HG03354 (cell line): Measurements from ENCODE around the gene SELENOM.

ENCODE experiments used
- ATAC-seq: cut with Tn5 transposase; IDR thresholded peaks from one replicate; pipeline ENCODE4 v1.9.1; 2021; ENCODE audit warnings: mild to moderate bottlenecking; ENCODE audit not compliant: unreplicated experiment, poor library complexity, severe bottlenecking

The SELENOM gene

DNA sequence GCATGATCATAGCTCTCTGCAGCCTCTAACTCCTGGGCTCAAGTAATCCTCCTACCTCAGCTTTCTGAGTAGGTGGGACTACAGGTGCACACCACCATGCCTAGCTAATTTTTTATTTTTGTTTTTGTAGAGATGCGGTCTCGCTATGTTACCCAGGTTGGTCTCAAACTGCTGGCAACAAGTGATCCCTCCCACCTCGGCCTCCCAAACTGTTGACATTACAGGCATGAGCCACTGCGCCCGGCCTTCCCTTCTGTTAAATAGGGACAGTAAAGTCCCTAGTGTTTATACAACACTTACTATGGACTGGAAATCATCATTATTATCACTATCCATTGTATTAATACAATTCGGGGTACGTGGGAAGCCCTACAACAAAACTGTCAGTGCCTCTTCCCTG, 12.6 kb downstream of the SELENOM start:
- no peak for ATAC-seq

DNA sequence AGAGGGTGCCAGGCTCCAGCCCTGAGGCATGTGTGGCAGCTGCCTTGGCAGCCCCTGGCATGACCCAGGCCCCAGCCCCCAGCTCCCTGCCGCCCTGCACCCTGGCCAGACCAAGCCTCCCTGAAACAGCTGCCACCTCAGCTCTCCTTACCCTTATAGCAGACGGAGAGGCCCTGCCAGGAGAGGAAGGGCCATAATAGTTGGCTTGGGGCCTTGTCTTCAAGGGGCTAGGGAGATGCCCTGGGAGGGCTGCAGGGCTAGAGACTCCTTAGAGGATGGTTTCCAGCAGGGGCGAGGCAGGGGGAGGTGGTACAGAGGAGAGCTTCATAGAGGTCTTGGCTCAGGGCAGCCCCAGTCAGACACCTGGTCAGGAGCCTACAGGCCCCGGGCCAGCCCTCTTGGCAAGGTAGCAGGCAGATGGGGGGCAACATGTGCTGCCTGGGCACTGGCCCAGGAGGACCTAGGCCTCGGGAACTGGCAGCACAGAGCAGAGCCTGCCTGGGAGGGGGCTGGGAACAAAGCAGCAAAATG, 13.3 kb downstream of the SELENOM start:
- no peak for ATAC-seq

DNA sequence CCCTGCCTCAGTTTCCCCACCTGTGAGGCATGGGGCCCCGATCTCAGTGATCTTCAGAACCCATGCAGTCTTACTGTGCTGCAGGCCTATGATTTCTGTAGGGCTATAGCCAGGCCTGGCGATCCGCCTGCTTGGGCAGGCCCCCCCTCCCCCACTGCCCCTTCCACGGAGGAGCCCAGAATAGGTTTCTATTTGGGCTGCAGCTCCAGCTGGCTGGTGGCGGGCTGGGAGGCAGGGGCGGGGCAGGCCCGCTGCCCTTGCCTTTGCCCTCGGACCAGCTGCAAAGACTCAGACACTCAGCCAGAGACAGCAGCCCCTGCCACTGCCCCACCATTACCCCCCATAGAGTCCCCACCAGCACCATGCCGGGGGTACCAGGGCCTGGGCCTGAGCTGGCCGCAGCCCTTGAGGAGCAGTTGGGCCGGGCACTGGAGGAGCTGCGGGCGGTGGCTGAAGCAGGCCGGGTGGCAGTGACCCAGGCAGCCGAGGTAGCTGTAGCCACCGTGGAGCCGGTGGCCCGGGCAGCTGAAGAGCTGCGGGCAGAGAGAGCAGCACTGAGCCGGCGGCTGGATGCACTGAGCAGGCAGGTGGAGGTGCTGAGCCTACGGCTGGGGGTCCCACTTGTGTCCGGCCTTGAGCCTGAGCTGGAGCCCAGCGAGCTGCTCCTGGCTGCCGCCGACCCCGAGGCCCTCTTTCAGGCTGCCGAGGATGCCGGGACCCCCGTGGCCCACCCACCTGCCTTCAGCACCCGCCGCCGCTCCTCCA, 14.1 kb downstream of the SELENOM start:
- no peak for ATAC-seq

DNA sequence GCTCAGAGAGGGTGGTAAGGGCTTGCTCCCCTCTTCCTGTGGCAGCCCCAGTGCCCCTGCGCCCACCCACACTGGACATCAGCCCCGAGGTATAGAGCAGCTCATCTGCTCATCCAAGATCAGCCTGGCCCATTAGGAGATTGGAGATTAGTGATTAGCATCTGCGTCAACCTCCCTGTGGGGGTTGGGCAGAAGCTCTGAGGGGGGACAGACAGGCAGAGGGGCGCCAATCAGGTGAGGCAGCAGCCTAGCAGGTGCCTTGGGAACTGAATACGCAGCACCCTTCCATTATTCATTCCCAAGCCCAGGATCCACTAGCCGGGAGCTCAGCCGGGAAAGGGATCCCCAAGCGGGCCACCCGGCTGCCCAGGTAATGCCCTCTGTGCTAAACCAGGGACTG, 15.2 kb downstream of the SELENOM start:
- no peak for ATAC-seq

- no peak for ATAC-seq
Observed at GRCh38 chr22:31091106-31091975, 16.0 kb downstream of the SELENOM start.

DNA sequence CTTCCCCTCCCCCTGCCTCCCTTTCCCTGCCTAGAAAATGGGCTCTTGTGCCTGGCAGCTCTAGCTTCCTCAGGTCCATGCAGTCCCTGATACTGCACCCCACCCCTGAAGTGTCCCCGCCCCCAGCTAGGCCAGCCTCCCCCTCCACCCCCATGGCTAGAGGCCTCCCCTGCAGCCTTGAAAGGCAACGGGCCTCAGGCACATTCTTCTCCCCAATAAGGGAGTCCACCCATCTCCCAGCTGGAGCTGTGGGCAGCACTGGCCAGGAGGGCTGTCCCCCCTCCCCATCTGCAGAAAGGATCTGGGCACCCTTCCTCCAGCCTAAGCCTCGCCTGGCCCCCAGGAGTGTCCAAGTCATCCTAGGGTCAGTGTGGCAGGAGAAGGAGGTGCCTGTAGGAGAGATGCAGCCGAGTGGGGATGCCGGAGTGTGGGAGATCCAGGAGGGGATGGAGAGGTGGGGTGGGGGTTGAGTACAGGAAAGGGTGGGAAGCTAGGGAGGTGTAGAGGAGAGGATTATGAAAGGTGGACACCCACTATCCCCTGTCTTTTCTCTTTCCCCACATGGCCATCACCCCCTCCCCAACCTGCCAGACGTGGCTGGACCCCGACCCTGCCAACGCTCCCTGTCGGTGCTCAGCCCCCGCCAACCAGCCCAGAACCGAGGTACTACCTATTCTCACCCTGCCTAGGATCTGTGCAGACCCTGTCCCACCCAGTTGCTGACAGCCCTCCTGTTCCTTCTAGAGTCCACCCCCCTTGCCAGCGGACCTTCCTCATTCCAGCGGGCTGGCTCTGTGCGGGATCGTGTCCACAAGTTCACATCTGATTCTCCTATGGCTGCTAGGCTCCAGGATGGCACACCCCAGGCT, 16.9 kb downstream of the SELENOM start:
- no peak for ATAC-seq

DNA sequence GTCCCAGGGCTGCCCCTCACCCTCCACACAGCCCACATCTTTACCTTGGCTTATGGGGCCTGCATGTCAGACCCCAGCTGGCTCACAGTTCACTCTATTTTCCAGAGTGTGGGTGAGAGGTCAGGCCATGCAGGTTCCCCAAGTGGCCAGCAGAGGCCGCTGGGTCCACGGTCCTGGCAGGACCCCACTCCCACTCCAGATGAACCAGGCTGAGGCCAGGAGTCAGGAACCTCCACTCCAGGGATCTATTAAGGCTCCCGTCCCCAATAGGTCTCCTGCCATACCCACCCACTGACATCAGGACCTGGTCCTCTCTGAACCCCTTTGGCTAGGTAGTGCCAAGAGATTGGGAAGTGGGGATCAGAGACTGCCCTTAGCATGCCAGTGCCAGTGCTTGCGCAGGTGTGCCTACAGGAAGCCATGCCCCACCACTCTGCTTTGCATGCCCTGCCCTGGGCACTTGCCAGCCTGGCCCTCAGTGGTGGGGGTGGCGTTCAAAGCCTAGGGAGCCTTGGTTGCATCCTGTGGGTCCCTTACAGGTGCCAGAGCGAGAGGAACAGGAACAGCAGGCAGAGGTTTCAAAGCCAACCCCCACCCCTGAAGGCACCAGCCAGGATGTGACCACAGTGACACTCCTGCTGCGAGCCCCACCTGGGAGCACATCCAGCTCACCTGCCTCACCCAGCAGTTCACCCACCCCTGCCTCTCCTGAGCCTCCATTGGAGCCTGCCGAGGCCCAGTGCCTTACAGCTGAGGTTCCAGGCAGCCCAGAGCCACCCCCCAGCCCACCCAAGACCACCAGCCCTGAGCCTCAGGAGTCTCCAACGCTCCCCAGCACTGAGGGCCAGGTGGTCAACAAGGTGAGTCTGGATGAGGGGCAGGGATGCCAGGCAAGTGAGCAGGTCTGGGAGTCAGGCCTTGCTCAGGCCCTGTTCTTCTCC, 17.9 kb downstream of the SELENOM start:
- no peak for ATAC-seq

- no peak for ATAC-seq
Observed at GRCh38 chr22:31088233-31088986, 19.0 kb downstream of the SELENOM start.

GRCh38 chr22:31087744-31088215, 19.6 kb downstream of the SELENOM start:
- no peak for ATAC-seq

DNA sequence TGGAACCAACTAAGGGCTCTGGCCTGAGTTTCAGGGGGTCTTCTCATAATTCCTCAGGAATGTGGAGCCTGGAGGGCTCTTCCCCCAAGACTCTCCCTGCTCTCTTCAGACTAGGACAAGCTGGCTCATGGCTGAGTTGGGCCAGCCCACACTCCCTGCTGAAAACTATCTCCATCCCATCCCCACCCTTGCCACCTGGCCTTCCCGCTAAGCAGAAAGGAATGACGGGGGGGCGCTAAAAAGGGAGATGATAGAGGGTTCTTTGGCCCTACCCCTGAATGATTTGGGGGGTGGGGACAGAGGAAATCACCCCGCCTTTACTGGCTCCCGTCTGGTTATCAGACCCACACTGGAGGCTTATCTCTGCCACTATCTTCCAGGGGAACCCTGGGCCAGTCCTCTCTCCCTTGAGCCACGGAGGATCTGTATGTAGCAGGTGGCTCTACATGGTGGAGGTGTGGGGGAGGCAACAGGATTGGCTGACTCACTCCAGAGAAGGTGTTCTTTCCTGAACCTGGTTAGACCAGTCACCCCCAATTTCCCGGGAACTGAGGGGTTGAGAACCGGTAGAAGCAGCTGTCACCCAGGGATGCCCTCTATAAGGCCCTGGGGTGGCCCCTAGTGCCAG, 20.6 kb downstream of the SELENOM start:
- ATAC-seq, result no peak

DNA sequence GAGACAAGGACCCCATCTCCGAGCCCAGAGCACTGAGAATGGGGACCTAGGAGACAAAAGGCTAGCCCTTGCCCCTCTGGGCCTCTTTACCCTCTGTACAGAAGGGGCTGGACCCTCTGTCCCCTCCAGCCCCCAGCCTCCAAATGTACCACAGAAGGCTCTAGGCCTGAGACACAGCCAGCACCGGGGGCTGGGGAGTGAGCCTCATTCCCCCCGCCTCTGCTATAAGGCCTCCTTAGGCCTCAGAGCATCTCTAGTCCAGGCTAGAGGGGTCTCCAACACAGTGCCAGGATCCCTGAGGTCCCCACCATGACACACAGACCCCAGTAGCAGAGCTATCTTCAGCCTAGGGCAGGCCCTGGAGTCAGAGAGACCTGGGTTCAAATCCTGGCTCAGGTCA, 21.4 kb downstream of the SELENOM start:
- no peak for ATAC-seq

DNA sequence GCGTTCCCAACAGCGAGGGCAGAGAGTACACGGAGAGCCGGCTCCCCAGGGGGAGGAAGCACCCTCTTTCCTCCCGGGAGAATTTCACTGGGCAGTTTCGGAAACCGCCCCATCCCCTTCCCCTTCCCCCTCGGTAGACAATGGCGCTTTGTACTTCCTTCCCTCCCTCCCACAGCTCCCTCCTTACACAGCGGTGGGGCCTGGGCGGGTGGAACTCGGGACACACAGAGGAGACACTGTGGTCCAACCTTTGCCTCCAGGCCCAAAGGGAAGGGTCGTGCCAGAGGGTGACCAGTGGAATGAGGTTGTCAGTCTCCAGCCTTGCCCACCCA, 21.9 kb downstream of the SELENOM start:
- no peak for ATAC-seq

DNA sequence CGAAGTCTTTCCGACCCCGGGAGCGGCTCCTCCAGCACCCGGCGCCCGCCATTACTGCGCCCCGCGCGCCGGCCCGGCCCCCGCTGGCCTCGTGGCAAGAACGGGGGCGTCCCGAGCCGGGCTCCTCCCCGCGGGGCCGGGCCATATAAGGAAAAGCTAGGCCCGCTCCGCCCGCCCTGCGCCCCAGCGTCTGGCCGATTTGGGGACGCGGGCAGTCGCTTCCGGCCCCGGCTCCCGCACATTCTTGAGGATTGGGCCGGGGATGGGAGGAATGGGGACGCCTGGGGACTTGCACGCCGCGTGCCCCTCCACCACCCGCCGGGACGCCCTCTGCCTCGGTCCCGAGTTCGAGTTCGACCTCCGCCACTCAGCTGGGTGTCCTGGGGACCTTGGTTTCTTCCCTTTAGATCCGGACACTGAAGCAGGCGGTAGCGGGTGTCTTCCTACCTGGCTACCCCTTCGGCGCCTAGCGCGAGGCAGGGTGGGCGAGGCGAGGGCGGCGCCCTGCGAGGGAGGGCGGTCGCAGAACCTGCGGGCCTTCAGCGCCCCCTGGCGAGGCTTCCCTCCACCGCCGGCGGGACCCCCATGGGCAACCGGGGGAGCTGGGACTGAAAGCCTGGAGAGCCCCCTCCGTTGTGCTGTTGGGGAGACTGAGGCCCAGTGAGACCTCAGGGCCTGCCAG, 22.4 kb downstream of the SELENOM start:
- ATAC-seq, result peak; percentile 70

- peak; percentile 0 for ATAC-seq
Observed at GRCh38 chr22:31083923-31084810, 23.2 kb downstream of the SELENOM start.

DNA sequence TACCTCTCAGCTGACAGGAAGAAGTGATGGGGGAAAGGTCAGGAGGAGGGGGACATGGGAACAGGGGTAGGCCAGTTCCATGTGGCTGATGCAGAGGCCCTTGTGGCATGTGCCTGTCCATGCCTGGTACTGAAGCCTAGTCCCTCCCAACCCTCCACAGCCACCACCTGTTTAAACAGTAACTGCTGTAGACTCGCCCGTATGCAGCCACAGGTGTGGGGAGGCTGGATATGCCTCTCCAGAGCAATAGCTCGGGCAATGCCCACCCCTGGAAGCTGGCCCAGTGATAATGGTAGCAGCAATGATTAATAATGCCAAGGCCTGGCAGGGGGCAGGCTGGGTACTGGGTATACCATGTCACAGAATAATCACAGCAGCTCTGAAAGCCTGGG, 24.0 kb downstream of the SELENOM start:
- ATAC-seq, result no peak

DNA sequence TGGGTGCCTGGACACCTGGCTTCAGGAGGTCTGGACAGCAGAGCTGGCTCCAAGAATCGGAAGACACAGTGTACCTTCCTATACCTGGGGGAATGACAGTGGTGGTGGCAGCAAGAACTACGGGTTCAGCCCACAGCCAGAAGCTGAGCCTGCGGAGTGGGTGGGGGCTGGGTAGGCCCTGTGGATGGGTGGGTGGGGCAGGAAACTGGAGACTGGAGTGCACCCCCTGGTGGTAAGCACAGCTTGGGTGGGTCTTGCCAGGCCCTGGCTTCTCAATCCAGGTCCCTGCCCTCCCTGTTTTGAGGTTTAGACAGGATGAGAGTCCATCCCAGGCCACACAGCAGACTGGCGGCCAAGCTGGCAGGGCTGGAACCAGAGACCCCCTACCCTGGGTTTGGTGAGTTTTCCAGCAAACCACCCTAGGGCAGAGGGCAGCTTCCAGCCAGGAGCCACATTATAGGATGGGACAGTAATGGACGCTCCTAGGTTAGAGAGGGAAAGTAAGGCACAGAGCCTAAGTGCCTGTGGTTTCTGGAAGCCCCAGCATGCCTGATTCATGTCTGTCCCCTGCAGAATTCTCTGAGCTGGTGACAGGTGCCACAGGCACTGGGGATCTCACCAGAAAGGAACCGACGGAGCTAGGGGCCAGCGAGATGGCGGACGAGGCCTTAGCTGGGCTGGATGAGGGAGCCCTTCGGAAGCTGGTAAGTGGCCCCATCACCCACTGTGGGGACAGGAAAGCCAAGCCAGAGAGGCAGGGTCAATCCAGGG, 24.6 kb downstream of the SELENOM start:
- ATAC-seq, result no peak
